Fibroblast of lung (primary cell): ENCODE measurements around the gene COBL.

Experiments
- CTCF ChIP-seq, 2 donors: IDR thresholded peaks in 1 of 2; conservative IDR thresholded peaks in 1 of 2; 1 replicate in 1 of 2; 2 replicates in 1 of 2; pipeline ENCODE4 v1.5.1; 2011 to 2012; ENCODE audit warnings: low read length in 2 of 2, control low read depth in 1 of 2, inconsistent platforms in 1 of 2, low read depth in 1 of 2, mild to moderate bottlenecking in 1 of 2
- EZH2 ChIP-seq: IDR thresholded peaks from 2 replicates; pipeline ENCODE4 v1.5.1; 2012; ENCODE audit warnings: low read length, control low read depth, mild to moderate bottlenecking; ENCODE audit errors: missing control alignments

DNA sequence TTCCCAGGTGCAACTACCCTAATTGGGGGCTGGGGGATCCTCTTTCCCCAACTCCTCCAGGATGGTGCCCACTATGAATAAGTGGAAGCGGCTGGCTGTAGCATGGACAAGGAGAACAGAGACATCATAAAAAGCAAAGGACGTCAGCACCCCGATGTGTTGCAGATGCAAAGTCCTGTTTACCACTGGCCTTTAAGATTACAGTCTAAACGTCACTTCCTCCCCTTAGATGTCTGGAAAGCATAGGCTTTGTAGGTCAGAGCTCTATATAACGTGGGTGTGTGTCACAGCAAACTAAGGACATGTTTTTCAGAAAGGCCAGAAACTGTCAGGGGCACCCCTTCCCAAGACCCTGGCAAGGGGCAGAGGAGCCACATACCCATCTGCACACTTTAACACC lies 7.9 kb downstream of the COBL start:
- TF ChIP-seq EZH2 (no peak), CTCF (conservative IDR thresholded peaks at IDR 0.05 in 1 of 2, IDR thresholded peaks at IDR 0.05 in 1 of 2; ENCODE audit: low read depth in 1 of 2, low read length in 2 of 2) (no peak)
